ENCODE data around the gene PCDH7.

The PCDH7 gene

DNA sequence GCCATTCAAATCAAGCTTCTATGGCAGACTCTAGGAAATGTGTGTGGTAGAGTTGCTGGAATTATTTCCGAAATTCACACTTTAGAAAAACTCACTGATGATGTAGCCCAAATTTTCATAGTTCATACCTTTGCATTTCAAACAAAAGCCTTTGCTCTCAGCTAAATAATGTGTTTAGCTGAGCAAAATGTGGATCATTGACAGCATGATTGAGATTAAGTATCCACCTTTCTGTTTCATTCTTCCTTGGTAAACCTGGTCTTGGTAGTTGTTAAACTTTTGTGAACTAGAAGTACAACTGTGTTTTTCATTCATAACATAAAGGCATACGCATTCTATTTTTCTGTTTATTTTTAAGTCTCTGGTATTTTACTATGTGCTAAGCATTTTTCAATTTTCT lies 7.2 kb downstream of the PCDH7 start:
- no peak for DNase-seq (ENCODE audit: low spot score)

DNA sequence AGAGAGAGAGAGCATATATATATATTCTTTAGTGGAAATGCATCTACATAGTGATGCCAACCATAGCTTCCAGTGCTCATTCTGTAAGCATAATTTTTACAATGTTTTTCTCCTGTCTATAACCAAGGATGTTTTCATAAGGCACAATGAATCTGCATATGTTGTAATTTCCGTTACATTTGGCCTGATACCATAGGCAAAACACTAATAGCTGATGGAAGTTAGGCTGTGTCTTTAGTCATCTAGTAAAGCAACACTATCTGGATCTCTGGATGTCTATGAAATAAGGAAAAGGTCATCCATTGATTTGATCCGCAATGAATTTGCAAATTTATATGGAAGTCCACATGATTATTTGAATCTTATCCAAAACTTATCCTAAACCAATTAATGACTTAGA lies 8.1 kb downstream of the PCDH7 start:
- no peak for DNase-seq (ENCODE audit: low spot score)

DNA sequence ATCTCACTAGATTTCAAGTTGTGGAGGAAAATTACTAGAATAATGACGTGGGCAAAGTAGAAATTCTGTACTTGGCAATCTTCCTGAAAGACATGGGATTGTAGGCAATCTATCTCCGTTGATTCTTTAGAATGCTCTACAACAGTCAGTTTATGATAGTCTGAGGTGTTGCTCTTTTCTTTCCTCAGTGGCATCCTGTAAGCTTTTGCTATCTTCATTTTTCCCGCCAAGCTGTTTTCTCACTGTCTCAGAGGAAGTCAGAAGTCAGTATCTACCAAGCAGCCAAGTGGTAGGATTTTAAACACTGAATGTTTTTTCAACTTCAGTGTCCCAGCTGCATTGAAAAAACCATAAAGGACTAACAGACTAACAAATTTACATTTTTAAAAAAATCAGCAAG lies 23.7 kb downstream of the PCDH7 start:
- DNase-seq (ENCODE audit: low spot score): no peak

DNA sequence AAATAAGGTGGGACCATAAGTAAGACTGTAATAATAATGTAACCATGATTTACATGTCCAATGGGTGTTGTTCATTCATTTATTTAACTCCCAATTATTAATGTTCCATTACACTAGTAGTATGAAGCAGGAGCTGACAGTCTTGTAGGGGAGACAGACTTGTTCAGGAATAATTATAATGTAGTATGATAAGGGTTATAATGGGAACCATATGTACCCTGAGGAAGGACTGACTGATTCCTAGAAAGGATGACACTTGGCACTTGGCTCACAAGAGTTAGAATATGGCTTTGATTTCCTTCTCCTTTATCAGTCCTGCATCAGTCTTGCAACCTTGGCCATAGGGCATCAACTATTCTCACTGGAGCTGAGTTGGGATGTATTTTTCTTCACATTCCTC lies 24.2 kb downstream of the PCDH7 start:
- no peak for DNase-seq (ENCODE audit: low spot score)

DNA sequence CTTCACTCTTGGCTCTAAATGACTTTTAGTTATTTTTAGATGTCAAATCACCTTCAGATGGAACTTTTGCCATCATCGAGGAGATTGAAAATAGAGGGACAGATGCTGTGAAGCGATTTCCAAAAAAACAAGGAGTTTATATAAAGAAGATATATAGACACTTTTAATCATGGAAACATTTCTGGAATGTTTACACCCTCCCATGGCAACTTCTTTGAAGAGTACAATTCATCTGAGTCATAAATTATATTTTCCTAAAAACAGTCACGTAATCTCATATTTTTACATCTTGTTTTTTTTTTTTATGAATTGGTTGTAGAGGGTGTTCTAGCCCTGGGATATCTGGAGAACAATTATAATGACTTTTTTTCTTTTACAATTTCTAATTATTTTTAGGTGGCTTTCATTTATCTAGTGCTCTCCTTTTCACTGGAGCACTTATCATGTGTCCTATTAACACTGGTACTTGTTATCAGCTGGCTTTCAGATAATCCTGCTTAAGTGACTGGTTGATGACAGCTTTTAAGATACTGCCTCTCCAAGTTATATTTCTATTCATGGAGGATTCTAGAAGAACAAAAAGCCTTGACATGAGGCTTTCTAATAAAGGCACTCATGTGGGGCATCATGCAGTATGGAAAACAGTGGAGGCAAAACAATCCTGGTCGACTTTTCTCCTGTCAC lies 24.9 kb downstream of the PCDH7 start:
- DNase-seq (ENCODE audit: low spot score): no peak

DNA sequence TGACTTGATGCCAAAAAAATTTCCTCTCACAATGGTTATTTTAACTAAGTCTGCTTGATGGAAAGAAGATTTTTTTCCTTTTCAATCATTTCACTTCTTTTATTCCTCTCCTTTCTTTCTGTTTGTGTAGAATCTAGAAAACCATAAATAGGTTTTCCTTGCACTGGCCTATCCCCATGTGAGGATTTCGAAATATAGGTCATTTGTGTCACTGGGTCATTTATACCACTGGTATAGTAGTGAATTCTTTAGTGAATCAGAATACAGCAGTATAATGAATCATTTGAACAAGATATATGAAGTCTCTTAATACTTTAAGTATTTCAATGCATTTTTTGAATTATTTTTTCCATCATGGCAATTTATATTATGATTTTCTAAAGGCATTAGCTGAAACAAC lies 26.6 kb downstream of the PCDH7 start:
- DNase-seq (ENCODE audit: low spot score): no peak

DNA sequence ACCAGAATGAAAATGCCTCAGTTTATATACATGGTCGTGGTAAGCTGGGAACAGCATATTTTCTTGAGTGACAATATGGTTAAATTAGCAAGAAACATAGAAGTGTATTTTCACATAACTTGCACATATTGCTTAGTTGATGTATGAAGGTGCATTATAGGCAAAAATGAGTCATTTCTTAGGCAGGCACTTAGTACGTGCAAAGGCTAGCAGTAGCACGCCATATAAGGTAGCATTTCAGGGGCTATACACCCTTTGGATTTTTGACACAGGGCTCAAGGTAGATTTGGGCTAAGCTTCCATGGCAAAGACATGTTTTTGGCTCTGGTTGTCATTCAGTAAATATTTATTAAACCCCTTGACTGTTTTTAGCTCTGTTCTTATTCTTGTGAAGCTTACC lies 33.1 kb downstream of the PCDH7 start:
- no peak for DNase-seq (ENCODE audit: low spot score)

DNA sequence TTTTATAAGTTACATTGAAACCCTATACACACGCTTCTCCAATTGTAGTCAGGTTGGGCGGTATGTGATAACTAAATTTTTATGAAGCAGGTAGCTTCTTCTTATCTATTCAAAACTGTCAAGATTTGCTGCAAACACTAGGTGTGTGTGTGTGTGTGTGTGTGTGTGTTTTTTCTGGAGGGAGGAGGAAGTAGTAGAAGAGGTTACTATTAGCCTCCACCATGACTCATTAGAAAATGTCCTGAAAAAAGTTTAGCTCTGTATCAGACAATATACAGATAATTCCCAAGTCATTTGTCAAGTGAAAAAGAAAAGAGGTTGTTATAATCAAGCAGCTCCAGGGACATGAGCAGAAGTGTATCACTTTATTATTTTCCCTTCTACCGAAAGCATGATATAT lies 33.9 kb downstream of the PCDH7 start:
- DNase-seq (ENCODE audit: low spot score): no peak

DNA sequence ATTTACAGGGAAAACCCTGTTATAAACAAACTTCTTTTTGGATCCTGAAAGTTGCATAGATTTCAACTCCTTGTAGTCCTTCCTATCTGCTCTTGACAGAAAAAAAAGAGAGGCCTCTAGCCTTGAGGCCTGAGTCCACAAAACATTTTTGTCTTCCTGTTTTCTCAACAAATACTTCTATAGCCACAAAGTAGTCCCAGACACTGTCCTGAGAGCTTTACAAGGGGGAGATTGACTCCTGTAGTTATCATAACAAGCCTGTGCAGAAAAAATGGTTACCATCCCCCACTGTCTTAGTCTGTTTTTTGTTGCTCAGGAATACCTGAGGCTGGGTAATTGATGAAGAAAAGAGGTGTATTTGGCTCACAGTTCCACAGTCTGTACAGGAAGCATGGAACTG lies 35.2 kb downstream of the PCDH7 start:
- no peak for DNase-seq (ENCODE audit: low spot score)

DNA sequence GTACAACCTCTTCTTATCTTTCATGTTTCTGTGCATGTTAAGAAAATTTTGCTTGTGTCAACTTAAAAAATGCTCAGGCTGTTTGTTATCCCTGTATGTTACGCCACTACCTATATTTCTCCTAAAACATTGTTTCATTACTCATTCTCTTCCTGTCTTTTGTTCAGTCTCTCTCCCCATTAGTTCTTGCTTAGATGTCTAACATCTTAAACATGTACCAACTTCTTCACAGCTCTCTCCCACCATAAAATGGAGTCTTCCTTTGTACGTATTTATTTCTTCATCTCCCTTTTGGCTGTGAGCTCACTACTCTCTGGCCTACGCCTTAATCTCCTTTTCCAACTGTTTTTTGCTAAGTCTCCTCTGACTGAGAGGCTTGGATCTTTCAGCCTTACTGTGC lies 36.4 kb downstream of the PCDH7 start:
- no peak for DNase-seq (ENCODE audit: low spot score)

DNA sequence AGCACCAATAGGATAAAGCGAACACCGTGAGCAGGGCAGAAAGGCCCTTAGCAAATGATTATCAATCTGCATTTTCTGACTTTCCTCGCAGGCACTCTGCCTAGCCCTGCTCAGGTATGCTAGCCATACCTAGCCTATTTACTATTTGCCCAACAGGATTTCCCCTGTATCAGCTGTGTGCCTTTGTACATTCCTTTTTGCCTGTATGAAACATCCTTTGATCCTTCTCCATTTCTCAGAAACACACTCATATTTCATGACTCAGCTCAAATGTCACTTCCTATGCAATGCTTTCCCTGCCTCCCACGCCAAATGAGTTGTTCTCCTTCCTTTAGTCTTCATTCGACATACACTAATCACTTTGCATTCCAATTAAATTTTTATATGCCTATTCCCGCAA lies 37.2 kb downstream of the PCDH7 start:
- DNase-seq (ENCODE audit: low spot score): no peak

DNA sequence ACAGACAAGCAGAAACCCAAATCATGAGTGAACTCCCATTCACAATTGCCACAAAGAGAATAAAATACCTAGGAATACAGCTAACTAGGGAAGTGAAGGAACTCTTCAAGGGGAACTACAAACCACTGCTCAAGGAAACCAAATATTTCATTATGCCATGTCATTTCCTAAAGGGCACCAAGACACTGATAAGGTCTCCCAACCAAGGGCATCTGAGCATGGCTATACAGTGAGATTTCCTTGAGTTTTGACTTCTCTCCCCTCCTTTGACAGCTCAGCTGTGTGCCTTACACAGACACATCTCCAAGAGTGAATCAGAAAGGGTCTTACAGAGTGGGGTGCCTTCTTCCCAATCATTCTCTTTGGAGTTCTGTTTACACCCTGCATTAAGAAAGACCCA lies 40.4 kb downstream of the PCDH7 start:
- no peak for DNase-seq (ENCODE audit: low spot score)

DNA sequence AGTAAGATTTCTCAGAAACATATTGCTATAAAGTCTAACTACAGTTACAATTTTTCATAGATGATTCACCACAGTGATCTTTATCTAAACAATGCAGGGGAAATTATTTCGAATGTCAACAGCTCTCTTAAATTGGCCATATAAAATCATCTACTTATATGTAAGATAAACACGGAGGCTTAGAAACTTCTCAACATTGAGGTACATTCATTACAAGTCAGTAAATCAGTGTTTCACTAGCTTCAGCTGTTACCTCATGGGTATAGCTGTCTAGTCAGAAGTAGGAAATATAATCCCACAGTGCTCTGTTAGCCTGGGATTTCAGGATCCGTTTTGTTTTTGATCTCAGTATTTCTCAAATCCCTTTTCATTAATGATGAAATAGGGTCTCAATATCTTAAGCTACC lies 43.2 kb downstream of the PCDH7 start:
- no peak for DNase-seq (ENCODE audit: low spot score)

DNA sequence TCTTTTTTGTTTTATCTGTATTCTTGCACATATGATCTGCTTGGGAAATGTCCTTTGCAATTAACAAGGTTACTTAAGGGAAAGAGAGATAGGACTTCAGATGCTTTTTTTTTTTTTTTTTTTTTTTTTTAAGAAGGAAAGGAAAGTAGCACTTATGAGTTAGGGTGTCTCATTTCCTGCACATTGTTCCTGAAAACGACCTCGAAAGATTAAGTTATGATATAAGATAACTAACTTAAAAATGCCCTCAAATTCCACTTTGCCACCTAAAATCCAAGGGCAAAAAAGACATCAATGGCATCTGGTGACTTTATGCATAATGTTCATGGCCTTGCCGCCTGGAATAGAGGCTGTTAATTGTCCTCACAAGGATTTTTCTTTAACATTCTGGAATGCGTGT lies 44.9 kb downstream of the PCDH7 start:
- no peak for DNase-seq (ENCODE audit: low spot score)

DNA sequence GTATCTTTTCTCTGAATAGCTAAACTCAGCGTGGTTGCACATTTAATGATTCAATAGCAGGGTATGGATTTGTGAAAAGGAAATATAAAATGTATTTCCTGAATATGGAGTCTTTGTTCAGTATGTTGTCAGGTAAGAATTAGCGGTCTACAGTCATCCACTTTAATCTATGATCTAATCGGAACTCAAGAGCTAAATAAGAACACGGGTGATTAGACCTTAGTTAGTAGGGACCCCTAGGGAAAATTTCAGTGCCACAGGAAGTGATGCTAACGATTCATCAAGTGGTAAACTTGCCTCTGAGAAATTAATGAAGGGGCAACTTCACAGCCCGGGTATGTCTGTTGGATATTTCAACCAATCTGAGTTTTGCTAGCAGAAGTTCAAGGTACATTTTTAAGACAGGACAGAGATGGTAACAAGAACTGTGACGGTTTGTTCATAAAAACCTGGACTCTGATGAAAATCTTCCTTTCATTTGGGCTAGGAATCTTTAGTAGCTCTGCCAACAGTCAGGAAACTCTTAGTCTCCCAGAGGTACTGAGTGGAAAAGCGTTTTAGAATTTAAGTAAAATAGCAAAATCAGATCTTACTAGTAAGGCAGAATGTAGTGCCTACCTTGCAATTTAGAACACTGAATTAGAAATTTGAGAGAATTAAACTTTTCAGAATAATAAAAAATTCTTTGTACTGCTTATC lies 47.1 kb downstream of the PCDH7 start:
- DNase-seq (ENCODE audit: low spot score): no peak

DNA sequence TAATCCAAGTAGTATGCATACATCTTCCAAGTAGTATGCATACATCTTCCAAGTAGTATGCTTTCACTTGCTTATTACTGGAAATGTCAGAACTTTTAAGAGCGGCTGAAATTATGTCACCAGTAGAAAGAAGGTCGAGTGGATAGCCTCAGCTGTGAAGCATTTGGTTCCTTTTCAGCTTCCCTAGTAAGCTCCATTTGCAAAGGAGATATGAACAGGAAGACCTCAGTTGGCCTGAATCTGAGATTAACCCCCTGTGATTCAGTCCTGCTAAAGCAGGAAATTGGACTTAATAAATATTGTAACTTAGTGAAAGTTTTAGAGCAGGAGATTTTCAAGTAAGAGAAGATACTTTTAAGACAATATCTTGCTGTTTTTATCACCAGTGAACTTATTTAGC lies 48.1 kb downstream of the PCDH7 start:
- DNase-seq (ENCODE audit: low spot score): no peak

DNA sequence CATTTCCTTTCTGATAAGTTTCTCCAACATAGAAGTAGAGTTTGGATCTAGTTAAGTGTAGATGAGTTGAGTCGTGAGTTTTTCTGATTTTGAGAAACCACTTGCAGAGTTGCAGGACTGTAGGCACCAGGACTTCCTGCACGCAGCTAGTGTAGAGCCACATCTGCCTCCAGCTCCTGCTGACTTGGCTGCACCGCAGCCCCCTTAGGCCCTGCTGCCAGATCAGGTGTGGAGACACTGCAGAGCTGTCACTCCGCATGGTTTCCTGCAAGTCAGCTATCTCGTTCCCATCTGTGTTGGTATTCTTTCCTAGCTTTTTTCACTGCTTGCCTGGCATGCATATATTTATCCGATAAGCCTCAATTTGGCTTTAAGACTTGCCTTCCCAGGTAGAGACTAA lies 48.9 kb downstream of the PCDH7 start:
- no peak for DNase-seq (ENCODE audit: low spot score)

DNA sequence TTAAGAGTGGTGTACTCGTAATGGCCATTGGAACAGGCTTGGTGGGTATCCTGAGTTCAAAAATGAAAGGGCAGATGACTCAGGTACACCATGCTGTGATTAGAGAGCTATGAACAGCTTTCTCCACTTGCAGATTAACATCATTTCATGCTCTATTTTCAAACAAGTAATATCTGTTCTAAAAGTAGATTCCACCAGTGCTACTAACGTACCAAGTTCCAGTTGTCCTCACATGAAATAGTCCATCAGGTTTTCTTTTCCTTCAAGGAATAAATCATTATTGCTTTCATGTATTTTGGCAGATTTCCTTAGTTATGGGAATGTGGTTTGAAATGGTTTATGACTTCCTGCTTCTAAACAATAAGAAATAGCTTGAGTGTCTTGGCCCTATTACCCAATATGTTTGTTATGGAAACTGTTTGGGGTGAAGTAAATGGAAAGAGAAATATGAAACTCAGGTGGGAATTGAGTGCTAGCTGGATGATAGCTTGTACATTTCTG lies 49.9 kb downstream of the PCDH7 start:
- DNase-seq (ENCODE audit: low spot score): no peak

DNA sequence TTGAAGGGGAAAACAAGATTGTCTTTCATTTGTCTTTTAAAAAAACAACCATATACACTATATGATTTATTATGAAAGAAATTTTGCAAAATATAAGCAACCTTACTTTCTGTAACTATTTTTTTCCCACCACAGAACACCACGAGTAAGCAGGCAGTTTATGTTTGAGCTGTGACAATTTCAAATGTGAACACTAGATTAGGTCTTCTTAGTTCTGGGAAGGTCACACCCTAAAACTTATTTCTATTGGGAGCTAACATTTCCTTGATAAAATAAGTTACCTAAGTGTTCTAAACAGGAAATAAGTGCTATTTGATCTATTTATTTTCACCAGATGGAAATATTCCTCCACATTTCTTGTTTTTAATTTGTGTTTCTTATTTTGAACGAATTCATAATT lies 50.6 kb downstream of the PCDH7 start:
- DNase-seq (ENCODE audit: low spot score): no peak

DNA sequence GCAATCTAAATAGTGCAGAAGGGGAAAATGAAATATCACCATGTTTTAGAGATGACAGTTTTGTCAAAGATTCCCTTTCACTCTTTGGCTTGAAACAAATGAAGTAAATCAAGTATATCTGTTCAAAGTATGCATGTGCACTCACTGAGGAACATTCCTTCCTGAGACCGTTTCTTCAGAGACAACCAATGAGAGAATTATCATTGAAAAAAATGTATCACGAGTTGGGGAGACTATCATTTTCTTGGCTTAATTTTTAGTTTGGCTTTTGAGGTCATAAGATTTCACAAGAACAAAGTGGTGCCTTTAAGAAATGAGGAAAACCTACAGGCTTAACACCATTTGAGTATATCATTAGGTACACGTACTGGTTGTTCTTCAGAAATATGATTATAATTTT lies 56.3 kb downstream of the PCDH7 start:
- DNase-seq (ENCODE audit: low spot score): no peak

DNA sequence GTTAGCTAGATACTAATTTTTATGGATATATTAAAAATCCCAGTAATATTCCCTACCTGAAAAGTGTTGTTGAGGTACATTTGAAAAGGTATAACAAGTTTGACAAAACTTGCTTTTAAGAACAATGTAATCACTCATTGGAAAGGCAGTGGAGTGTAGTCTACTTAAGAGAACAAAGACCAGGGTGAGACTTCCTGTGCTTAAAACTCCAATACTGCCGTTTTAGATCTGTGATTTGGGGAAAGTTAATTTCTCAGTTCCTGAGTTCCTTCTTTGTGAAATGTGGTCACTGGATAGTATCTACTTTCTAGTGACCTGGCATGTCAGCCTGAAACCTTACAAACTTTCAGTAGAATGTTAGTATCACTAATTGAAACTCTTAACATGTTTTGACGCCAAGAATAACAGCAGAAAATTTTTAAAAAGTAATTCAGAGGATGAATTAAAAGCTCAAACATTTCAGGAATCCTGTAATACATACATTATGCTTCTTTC lies 56.8 kb downstream of the PCDH7 start:
- DNase-seq (ENCODE audit: low spot score): no peak
